GM21390 (cell line): ENCODE results near the gene TUT4.
"Not testable (repeated sequence)": the region's sequence is repeated elsewhere in the genome, so short reads cannot be mapped to it uniquely, and the experiment has no call there.

Experiments used
- ATAC-seq: cut with Tn5 transposase; IDR thresholded peaks from one replicate; pipeline ENCODE4 v1.9.1; 2021; ENCODE audit not compliant: unreplicated experiment

Gene TUT4

GRCh38 chr1:52552505-52553361 lies at the start of gene TUT4:
TSS of gene TUT4 (minus strand) at chr1:52553092. CDS start at chr1:52526280, 26,812 bp downstream.
- ATAC-seq, result peak; percentile 50

GRCh38 chr1:52601991-52602855 lies 49.3 kb upstream of the TUT4 start, which contains the start of gene GPX7:
TSS of gene GPX7 (plus strand) at chr1:52602371. CDS start at chr1:52602410, 39 bp downstream.
- ATAC-seq, result no peak

GRCh38 chr1:52601519-52601918 lies 48.6 kb upstream of the TUT4 start:
- ATAC-seq, result no peak

GRCh38 chr1:52600533-52601179 lies 47.8 kb upstream of the TUT4 start:
- ATAC-seq, result no peak

GRCh38 chr1:52599236-52599635 lies 46.3 kb upstream of the TUT4 start:
- ATAC-seq, result no peak

- ATAC-seq, result no peak
Observed at GRCh38 chr1:52598729-52599128, 45.8 kb upstream of the TUT4 start.

- no peak for ATAC-seq
Observed at GRCh38 chr1:52597912-52598311, 45.0 kb upstream of the TUT4 start.

GRCh38 chr1:52595061-52595460 lies 42.2 kb upstream of the TUT4 start:
- ATAC-seq, result no peak

GRCh38 chr1:52593495-52593894 lies 40.6 kb upstream of the TUT4 start:
- ATAC-seq, result no peak

- ATAC-seq, result no peak
Observed at GRCh38 chr1:52592637-52593323, 39.9 kb upstream of the TUT4 start.

- ATAC-seq, result no peak
Observed at GRCh38 chr1:52590266-52590665, 37.4 kb upstream of the TUT4 start.

- no peak for ATAC-seq
Observed at GRCh38 chr1:52588535-52588934, 35.6 kb upstream of the TUT4 start.

GRCh38 chr1:52588027-52588426 lies 35.1 kb upstream of the TUT4 start:
- no peak for ATAC-seq

- ATAC-seq, result no peak
Observed at GRCh38 chr1:52585474-52585873, 32.6 kb upstream of the TUT4 start.

GRCh38 chr1:52582116-52582696 lies 29.3 kb upstream of the TUT4 start:
- no peak for ATAC-seq

GRCh38 chr1:52580283-52580682 lies 27.4 kb upstream of the TUT4 start:
- no peak for ATAC-seq

- ATAC-seq, result no peak
Observed at GRCh38 chr1:52579415-52579814, 26.5 kb upstream of the TUT4 start.

GRCh38 chr1:52578066-52578465 lies 25.2 kb upstream of the TUT4 start:
- not testable (repeated sequence) for ATAC-seq

- ATAC-seq, result no peak
Observed at GRCh38 chr1:52576074-52576473, 23.2 kb upstream of the TUT4 start.

GRCh38 chr1:52574594-52574993 lies 21.7 kb upstream of the TUT4 start:
- no peak for ATAC-seq
